Mesendoderm (in vitro differentiated cells): ENCODE measurements around the gene TNS2.
"Not testable (repeated sequence)": the region's sequence is repeated elsewhere in the genome, so short reads cannot be mapped to it uniquely, and the experiment has no call there.

Experiments
- DNase-seq: peaks from one replicate; pipeline ENCODE4 v3.0.0; 2013
- H2AK5ac ChIP-seq: 2 replicates; pipeline ENCODE4 v1.6.1; 2013; ENCODE audit warnings: low read length, inconsistent platforms
- H2BK120ac ChIP-seq: 2 replicates; pipeline ENCODE4 v1.6.1; 2013; ENCODE audit warnings: low read depth, mild to moderate bottlenecking, low read length, moderate library complexity, mixed read lengths
- H2BK15ac ChIP-seq: replicated peaks from 2 replicates; pipeline ENCODE4 v1.6.1; 2013; ENCODE audit warnings: low read depth, mild to moderate bottlenecking, moderate library complexity
- H2BK5ac ChIP-seq: 2 replicates; pipeline ENCODE4 v1.6.1; 2013; ENCODE audit warnings: low read length, inconsistent platforms
- H3K18ac ChIP-seq: 2 replicates; pipeline ENCODE4 v1.6.1; 2013; ENCODE audit warnings: mild to moderate bottlenecking, low read length, mixed read lengths
- H3K23ac ChIP-seq: one replicate; pipeline ENCODE4 v1.6.1; 2013; ENCODE audit warnings: low read length
- H3K27ac ChIP-seq: 2 replicates; pipeline ENCODE4 v1.5.1; 2013; ENCODE audit warnings: low read depth, mild to moderate bottlenecking, inconsistent platforms, low read length, moderate library complexity
- H3K27me3 ChIP-seq: 2 replicates; pipeline ENCODE4 v1.6.1; 2013; ENCODE audit warnings: low read length, control low read depth, mild to moderate bottlenecking, inconsistent platforms; ENCODE audit not compliant: insufficient read depth, poor library complexity
- H3K36me3 ChIP-seq: 2 replicates; pipeline ENCODE4 v1.6.1; 2013; ENCODE audit warnings: low read length, inconsistent platforms; ENCODE audit not compliant: control insufficient read depth, insufficient read depth
- H3K4ac ChIP-seq: one replicate; pipeline ENCODE4 v1.6.1; 2013; ENCODE audit warnings: low read depth, mild to moderate bottlenecking, low read length, moderate library complexity
- H3K4me1 ChIP-seq: 2 replicates; pipeline ENCODE4 v1.6.1; 2013; ENCODE audit warnings: low read depth, low read length, inconsistent platforms; ENCODE audit not compliant: control insufficient read depth
- H3K4me2 ChIP-seq: 2 replicates; pipeline ENCODE4 v1.6.1; 2013; ENCODE audit warnings: low read length
- H3K4me3 ChIP-seq: 2 replicates; pipeline ENCODE4 v1.5.1; 2013; ENCODE audit warnings: mild to moderate bottlenecking, low read length
- H3K56ac ChIP-seq: one replicate; pipeline ENCODE4 v1.6.1; 2013; ENCODE audit warnings: low read length
- H3K79me1 ChIP-seq: 2 replicates; pipeline ENCODE4 v1.6.1; 2013; ENCODE audit warnings: low read length, inconsistent platforms
- H3K79me2 ChIP-seq: 2 replicates; pipeline ENCODE4 v1.6.1; 2013; ENCODE audit warnings: mild to moderate bottlenecking, low read length; ENCODE audit not compliant: control insufficient read depth, insufficient read depth
- H3K9ac ChIP-seq: 2 replicates; pipeline ENCODE4 v1.6.1; 2013; ENCODE audit warnings: low read length, inconsistent platforms
- H4K5ac ChIP-seq: one replicate; pipeline ENCODE4 v1.6.1; 2013; ENCODE audit warnings: low read length
- H4K8ac ChIP-seq: one replicate; pipeline ENCODE4 v1.6.1; 2013; ENCODE audit warnings: low read depth, mild to moderate bottlenecking, control low read depth, low read length, moderate library complexity
- WGBS: extraction: QIAGEN DNeasy Blood & Tissue Kit; methylation state at CpG from one replicate; pipeline ENCODE4 v1.1.7; 2013; ENCODE audit warnings: low lambda C conversion rate, missing lambda C conversion rate; ENCODE audit not compliant: insufficient coverage; ENCODE audit errors: extremely low coverage; 5-methylcytosine and 5-hydroxymethylcytosine counted together

Gene TNS2

DNA sequence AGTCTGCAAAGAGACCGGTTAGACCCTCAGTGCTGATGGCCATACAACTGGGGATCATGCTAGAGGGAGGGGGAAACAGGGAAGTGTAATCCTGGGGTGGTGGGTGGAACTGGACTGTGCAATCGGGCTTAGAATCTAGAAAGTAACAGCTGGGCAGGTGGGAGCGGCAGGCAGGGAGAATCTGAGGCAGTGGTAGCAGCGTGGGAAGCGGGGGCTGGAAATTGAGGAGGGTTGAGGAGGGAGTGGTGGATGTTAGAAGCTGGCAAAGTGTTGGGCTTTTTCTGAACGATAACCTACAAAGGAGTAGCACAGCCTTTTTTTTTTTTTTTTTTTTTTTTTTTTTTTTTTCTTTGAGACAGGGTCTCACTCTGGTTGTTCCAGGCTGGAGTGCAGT, 44.5 kb downstream of the TNS2 start:
- Histone ChIP-seq H3K56ac (peak overlapping the region; percentile 11), H3K9ac (no peak overlapping the region), H3K4me1 (peaks cover 10% of the 10 kb centered on the region), H4K8ac (no peak overlapping the region), H3K27me3 (no peaks in the 10 kb centered on the region), H3K36me3 (no peaks in the 10 kb centered on the region), H3K18ac (no peak overlapping the region), H3K79me2 (no peaks in the 10 kb centered on the region), H3K79me1 (no peaks in the 10 kb centered on the region), H2BK5ac (no peak overlapping the region), H3K4me2 (no peak overlapping the region), H4K5ac (no peak overlapping the region), H2AK5ac (no peak overlapping the region), H2BK15ac (no peak overlapping the region), H3K4me3 (no peak overlapping the region), H3K23ac (no peak overlapping the region), H2BK120ac (no peak overlapping the region), H3K4ac (no peak overlapping the region), H3K27ac (no peak overlapping the region)
- no CpG with 5 or more reads among the region's 6 CpGs for WGBS
- DNase-seq, result no peak

DNA sequence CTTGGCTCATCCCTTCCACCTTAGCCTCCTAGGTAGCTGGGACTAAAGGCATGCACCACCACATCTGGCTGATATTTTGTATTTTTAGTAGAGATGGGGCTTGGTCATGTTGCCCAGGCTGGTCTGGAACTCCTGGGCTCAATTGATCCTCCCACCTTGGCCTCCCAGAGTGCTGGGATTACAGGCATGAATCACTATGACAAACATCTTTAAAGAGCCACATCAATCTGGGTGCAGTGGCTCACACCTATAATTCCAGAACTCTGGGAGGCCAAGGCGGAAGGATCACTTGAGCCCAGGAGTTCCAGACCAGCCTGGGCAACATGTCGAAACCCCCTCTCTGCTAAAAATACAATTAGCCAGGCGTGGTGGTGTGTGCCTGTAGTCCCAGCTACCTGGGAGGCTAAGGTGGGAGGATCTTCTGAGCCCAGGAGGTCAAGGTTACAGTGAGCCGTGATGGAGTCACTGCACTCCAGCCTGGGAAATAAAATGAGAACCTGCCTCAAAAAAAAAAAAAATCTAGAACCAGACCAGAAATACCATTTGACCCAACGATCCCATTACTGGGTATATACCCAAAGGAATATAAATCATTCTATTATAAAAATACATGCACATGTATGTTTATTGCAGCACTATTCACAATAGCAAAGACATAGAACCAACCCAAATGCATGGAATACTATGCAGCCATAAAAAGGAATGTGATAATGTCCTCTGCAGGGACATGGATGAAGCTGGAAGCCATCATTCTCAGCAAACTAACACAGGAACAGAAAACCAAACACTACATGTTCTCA, 45.1 kb downstream of the TNS2 start:
- no CpG with 5 or more reads among the region's 5 CpGs for WGBS

DNA sequence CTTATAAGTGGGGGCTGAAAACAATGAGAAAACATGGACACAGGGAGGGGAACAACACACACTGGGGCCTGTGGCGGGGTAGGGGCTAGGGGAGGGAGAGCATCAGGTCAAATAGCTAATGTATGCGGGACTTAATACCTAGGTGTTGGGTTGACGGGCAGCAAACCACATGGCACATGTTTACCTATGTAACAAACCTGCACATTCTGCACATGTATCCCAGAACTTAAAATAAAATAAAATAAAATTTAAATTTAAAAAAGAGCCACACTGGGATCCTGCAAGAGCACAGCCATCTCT, 45.7 kb downstream of the TNS2 start:
- H3K4me3 ChIP-seq, H3K23ac ChIP-seq, H3K4ac ChIP-seq, H4K5ac ChIP-seq, DNase-seq, H4K8ac ChIP-seq, H3K36me3 ChIP-seq, H2BK15ac ChIP-seq, H3K56ac ChIP-seq, H2BK120ac ChIP-seq, H3K79me2 ChIP-seq, H3K27ac ChIP-seq, H3K18ac ChIP-seq, H3K27me3 ChIP-seq, H2AK5ac ChIP-seq, H3K79me1 ChIP-seq, H3K4me2 ChIP-seq, H3K9ac ChIP-seq, H2BK5ac ChIP-seq: not testable (repeated sequence)
- no CpG with 5 or more reads among the region's 3 CpGs for whole genome bisulfite sequencing
- H3K4me1 ChIP-seq, result peaks cover 10% of the 10 kb centered on the region

More for the DNA sequence above, 45.1 kb downstream of the TNS2 start:
- H3K4me1 ChIP-seq, result peaks cover 10% of the 10 kb centered on the region
- H3K4ac ChIP-seq, H3K79me1 ChIP-seq, H2BK15ac ChIP-seq, H3K36me3 ChIP-seq, H3K27me3 ChIP-seq, H3K4me3 ChIP-seq, H3K18ac ChIP-seq, H3K79me2 ChIP-seq, H3K27ac ChIP-seq, DNase-seq, H3K4me2 ChIP-seq, H3K23ac ChIP-seq, H4K5ac ChIP-seq, H2BK5ac ChIP-seq, H3K56ac ChIP-seq, H2AK5ac ChIP-seq, H2BK120ac ChIP-seq, H4K8ac ChIP-seq, H3K9ac ChIP-seq: not testable (repeated sequence)

DNA sequence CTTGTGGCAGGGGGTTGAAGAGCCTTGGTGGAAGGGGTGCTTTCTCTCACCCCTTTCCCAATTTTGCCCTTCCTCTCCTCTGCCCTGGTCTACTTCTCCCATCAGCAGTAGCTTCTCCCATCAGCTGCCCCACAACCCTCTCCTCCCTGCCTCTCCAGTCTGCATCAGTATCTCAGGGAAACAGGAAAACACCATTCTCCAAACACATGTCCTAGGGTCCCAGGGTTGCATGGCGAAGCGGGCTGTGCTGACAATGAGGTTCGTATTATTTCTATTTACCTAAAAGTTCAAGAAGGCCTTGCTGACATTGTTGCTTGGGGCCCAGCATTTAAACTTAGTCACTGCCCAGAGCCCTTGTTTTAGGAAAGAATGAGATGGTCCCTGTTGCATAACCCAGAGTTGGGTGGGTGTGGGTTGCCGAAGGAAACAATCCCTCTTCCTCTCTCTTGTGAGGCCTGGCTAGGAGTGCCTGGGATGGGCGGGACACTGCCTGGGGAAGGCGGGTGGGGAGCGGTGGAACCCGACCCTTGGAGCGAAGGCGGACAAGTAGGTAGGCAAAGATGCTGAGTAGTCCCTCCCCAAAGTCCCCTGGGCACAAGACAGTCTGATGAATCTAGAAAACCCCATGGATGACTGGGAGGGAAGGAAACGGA, 46.4 kb downstream of the TNS2 start:
- no peak overlapping the region for H3K27ac ChIP-seq
- no peak overlapping the region for H2BK120ac ChIP-seq
- no peak overlapping the region for H2AK5ac ChIP-seq
- peak overlapping the region; percentile 29 for H3K56ac ChIP-seq
- H2BK15ac ChIP-seq, result no peak overlapping the region
- H3K4ac ChIP-seq, result no peak overlapping the region
- WGBS, result no CpG with 5 or more reads among the region's 11 CpGs
- H3K79me2 ChIP-seq, result no peaks in the 10 kb centered on the region
- H3K36me3 ChIP-seq, result no peaks in the 10 kb centered on the region
- H3K4me3 ChIP-seq, result no peak overlapping the region
- DNase-seq, result peak; percentile 54
- H2BK5ac ChIP-seq, result no peak overlapping the region
- no peak overlapping the region for H4K8ac ChIP-seq
- H3K9ac ChIP-seq, result no peak overlapping the region
- peak overlapping the region; percentile 85 for H3K4me2 ChIP-seq
- H3K4me1 ChIP-seq, result peaks cover 10% of the 10 kb centered on the region
- H3K27me3 ChIP-seq, result no peaks in the 10 kb centered on the region
- H3K79me1 ChIP-seq, result no peaks in the 10 kb centered on the region
- H4K5ac ChIP-seq, result no peak overlapping the region
- no peak overlapping the region for H3K18ac ChIP-seq
- no peak overlapping the region for H3K23ac ChIP-seq

DNA sequence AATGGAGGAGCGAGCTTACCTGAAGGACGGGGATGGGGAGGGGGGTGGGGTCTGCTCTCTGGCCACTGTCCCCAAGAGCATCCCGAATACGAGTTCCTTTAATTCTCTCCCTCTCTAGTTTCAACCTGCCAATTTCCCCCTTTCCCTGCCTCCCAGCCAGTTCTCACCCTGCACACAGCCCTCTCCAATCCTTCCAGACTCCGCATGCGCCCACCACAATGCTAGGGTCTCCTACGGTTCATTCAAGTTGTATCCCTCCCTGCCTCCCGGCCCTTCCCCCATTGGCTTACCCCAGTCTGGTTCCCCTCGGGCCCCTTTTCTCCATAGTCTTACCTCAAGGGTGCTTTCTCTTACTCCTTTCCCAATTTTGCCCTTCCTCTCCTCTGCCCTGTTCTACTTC, 46.9 kb downstream of the TNS2 start:
- H3K79me1 ChIP-seq, result no peaks in the 10 kb centered on the region
- no peak overlapping the region for H3K18ac ChIP-seq
- H3K4ac ChIP-seq, result no peak overlapping the region
- H3K56ac ChIP-seq, result peak overlapping the region; percentile 78
- H3K27ac ChIP-seq, result no peak overlapping the region
- H2BK15ac ChIP-seq, result no peak overlapping the region
- no peak for DNase-seq
- no peaks in the 10 kb centered on the region for H3K27me3 ChIP-seq
- peak overlapping the region; percentile 57 for H3K9ac ChIP-seq
- no peak overlapping the region for H2AK5ac ChIP-seq
- no peaks in the 10 kb centered on the region for H3K79me2 ChIP-seq
- H4K5ac ChIP-seq, result no peak overlapping the region
- H3K4me1 ChIP-seq, result peaks cover 10% of the 10 kb centered on the region
- H3K36me3 ChIP-seq, result no peaks in the 10 kb centered on the region
- H2BK120ac ChIP-seq, result no peak overlapping the region
- no peak overlapping the region for H2BK5ac ChIP-seq
- H3K4me2 ChIP-seq, result peak overlapping the region; percentile 85
- H3K4me3 ChIP-seq, result peak overlapping the region; percentile 52
- no peak overlapping the region for H4K8ac ChIP-seq
- WGBS, result no CpG with 5 or more reads among the region's 9 CpGs
- no peak overlapping the region for H3K23ac ChIP-seq
